GM12878 (cell line): ENCODE data around the gene ALKBH8. TPM values are rescaled to one million over a fixed set of nuclear protein-coding genes. Genes with fewer than 3 reads are reported as not detected.

Source experiments
- ATF3 ChIP-seq: IDR thresholded peaks from 2 replicates; pipeline ENCODE4 v1.6.1; 2011; ENCODE audit warnings: low read depth, mild to moderate bottlenecking, low read length, moderate library complexity, borderline replicate concordance; ENCODE audit errors: extremely low read depth
- ATF7 ChIP-seq: fragments of 450-650 bp; IDR thresholded peaks from 2 replicates; pipeline ENCODE4 v1.6.1; 2016; ENCODE audit warnings: low read depth, mild to moderate bottlenecking
- BACH1 ChIP-seq: fragments of 450-650 bp; IDR thresholded peaks from 2 replicates; pipeline ENCODE4 v1.6.1; 2017; ENCODE audit warnings: mild to moderate bottlenecking, borderline replicate concordance
- BCL11A ChIP-seq: IDR thresholded peaks from 2 replicates; pipeline ENCODE4 v1.6.1; 2011; ENCODE audit warnings: low read depth, low read length
- CBX3 ChIP-seq: fragments of 200-600 bp; sonication (generic); IDR thresholded peaks from 2 replicates; pipeline ENCODE4 v1.6.1; 2016; ENCODE audit warnings: low read depth, borderline replicate concordance
- CHD4 ChIP-seq: fragments of 200-600 bp; sonication (generic); IDR thresholded peaks from 2 replicates; pipeline ENCODE4 v1.6.1; 2016; ENCODE audit warnings: mild to moderate bottlenecking
- E2F4 ChIP-seq: IDR thresholded peaks from 2 replicates; pipeline ENCODE4 v1.6.1; 2012; ENCODE audit warnings: low read depth, low read length, improper control_type of control experiment
- EED ChIP-seq: sonication (generic); IDR thresholded peaks from 2 replicates; pipeline ENCODE4 v1.6.1; 2016; ENCODE audit warnings: antibody characterized with exemption, low read depth
- ELK1 ChIP-seq: IDR thresholded peaks from 2 replicates; pipeline ENCODE4 v1.6.1; 2012; ENCODE audit warnings: low read depth, low read length, improper control_type of control experiment
- HDAC2 ChIP-seq: fragments of 200-600 bp; sonication (generic); IDR thresholded peaks from 2 replicates; pipeline ENCODE4 v1.6.1; 2017
- HSF1 ChIP-seq: fragments of 150-350 bp; IDR thresholded peaks from 2 replicates; pipeline ENCODE4 v1.6.1; 2014; ENCODE audit warnings: mild to moderate bottlenecking, low read depth, low read length
- IKZF1 ChIP-seq: fragments of 450-650 bp; conservative IDR thresholded peaks from 2 replicates; pipeline ENCODE4 v1.6.1; 2017; ENCODE audit warnings: antibody characterized with exemption, mild to moderate bottlenecking
- MYC ChIP-seq: IDR thresholded peaks from 2 replicates; pipeline ENCODE4 v1.6.1; 2011; ENCODE audit warnings: mild to moderate bottlenecking, low read length, moderate library complexity, inconsistent platforms; ENCODE audit not compliant: insufficient read depth, insufficient replicate concordance, insufficient read length, severe bottlenecking
- NRF1 ChIP-seq: conservative IDR thresholded peaks from 2 replicates; pipeline ENCODE4 v1.6.1; 2011; ENCODE audit warnings: mild to moderate bottlenecking, low read depth, low read length, improper control_type of control experiment
- PML ChIP-seq: IDR thresholded peaks from 2 replicates; pipeline ENCODE4 v1.6.1; 2012; ENCODE audit warnings: low read length, inconsistent platforms
- RAD21 ChIP-seq: IDR thresholded peaks from 2 replicates; pipeline ENCODE4 v1.6.1; 2011; ENCODE audit warnings: mild to moderate bottlenecking, low read depth, low read length, moderate library complexity; ENCODE audit not compliant: insufficient read depth
- RUNX3 ChIP-seq: IDR thresholded peaks from 2 replicates; pipeline ENCODE4 v1.6.1; 2012; ENCODE audit warnings: low read length, inconsistent platforms
- TAF1 ChIP-seq: IDR thresholded peaks from 2 replicates; pipeline ENCODE4 v1.6.1; 2011; ENCODE audit warnings: mild to moderate bottlenecking, low read depth, low read length, borderline replicate concordance
- polyA plus RNA-seq, 11 experiments: library from polyadenylated mRNA; depleted of rRNA in 4 of 11; unstranded in 6 of 11; stranded (reverse) in 5 of 11; fragments of >200 nt; fragmentation: Nextera tagmentation in 4 of 11; fragmentation: Illumina TruSeq in 1 of 11; extraction: Ambion mirVana in 4 of 11; extraction: Trizol in 1 of 11; gene quantifications; 1 replicate in 1 of 11; 2 replicates in 10 of 11; pipeline versions ENCODE4 v1.2.1 to v1.2.3, GENCODE V29; 2011 to 2016; ENCODE audit warnings: inconsistent platforms in 2 of 11, missing spikeins in 2 of 11, low read depth in 1 of 11
- total RNA-seq, 4 experiments: library from RNA; depleted of rRNA in 3 of 4; stranded (reverse); fragments of >200 nt in 3 of 4; fragmentation: Illumina TruSeq in 1 of 4; extraction: Trizol in 1 of 4; gene quantifications; 2 replicates each; pipeline versions ENCODE4 v1.2.1 to v1.2.3, GENCODE V29; 2013 to 2021
- TF ChIP-seq, protein P1 (sequence below): IDR thresholded peaks from 2 replicates; pipeline ENCODE4 v1.6.1; 2012; ENCODE audit warnings: low read length, inconsistent platforms
- TF ChIP-seq, protein P2 (sequence below): IDR thresholded peaks from 2 replicates; pipeline ENCODE4 v1.6.1; 2012; ENCODE audit warnings: mild to moderate bottlenecking, low read depth, low read length
- TF ChIP-seq, protein P3 (sequence below): IDR thresholded peaks from 2 replicates; pipeline ENCODE4 v1.6.1; 2012; ENCODE audit warnings: low read depth, low read length, improper control_type of control experiment

The ALKBH8 gene
- total and polyA plus RNA-seq, 10 of the 15 experiments (the other 5 are each of a cell fraction or from before 2014, with no cell fraction given): 4.6 to 13.1 (median 9.5) TPM

- TF ChIP-seq, protein P1, sequence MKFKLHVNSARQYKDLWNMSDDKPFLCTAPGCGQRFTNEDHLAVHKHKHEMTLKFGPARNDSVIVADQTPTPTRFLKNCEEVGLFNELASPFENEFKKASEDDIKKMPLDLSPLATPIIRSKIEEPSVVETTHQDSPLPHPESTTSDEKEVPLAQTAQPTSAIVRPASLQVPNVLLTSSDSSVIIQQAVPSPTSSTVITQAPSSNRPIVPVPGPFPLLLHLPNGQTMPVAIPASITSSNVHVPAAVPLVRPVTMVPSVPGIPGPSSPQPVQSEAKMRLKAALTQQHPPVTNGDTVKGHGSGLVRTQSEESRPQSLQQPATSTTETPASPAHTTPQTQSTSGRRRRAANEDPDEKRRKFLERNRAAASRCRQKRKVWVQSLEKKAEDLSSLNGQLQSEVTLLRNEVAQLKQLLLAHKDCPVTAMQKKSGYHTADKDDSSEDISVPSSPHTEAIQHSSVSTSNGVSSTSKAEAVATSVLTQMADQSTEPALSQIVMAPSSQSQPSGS: 0 out of 2 replicates have a peak, but pooled peaks have one; percentile 24
- TF ChIP-seq EED: no peak
- no peak for TF ChIP-seq IKZF1
- TF ChIP-seq, protein P2, sequence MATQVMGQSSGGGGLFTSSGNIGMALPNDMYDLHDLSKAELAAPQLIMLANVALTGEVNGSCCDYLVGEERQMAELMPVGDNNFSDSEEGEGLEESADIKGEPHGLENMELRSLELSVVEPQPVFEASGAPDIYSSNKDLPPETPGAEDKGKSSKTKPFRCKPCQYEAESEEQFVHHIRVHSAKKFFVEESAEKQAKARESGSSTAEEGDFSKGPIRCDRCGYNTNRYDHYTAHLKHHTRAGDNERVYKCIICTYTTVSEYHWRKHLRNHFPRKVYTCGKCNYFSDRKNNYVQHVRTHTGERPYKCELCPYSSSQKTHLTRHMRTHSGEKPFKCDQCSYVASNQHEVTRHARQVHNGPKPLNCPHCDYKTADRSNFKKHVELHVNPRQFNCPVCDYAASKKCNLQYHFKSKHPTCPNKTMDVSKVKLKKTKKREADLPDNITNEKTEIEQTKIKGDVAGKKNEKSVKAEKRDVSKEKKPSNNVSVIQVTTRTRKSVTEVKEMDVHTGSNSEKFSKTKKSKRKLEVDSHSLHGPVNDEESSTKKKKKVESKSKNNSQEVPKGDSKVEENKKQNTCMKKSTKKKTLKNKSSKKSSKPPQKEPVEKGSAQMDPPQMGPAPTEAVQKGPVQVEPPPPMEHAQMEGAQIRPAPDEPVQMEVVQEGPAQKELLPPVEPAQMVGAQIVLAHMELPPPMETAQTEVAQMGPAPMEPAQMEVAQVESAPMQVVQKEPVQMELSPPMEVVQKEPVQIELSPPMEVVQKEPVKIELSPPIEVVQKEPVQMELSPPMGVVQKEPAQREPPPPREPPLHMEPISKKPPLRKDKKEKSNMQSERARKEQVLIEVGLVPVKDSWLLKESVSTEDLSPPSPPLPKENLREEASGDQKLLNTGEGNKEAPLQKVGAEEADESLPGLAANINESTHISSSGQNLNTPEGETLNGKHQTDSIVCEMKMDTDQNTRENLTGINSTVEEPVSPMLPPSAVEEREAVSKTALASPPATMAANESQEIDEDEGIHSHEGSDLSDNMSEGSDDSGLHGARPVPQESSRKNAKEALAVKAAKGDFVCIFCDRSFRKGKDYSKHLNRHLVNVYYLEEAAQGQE: no peak
- no peak for TF ChIP-seq MYC
- TF ChIP-seq ATF3: peak; percentile 93
- peak; percentile 81 for TF ChIP-seq E2F4
- TF ChIP-seq ATF7: peak; percentile 51
- TF ChIP-seq PML: peak; percentile 92; the same call in 1 of the 2 replicates
- TF ChIP-seq BACH1: no peak
- TF ChIP-seq, protein P3, sequence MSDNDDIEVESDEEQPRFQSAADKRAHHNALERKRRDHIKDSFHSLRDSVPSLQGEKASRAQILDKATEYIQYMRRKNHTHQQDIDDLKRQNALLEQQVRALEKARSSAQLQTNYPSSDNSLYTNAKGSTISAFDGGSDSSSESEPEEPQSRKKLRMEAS: no peak
- peak; percentile 88 for TF ChIP-seq ELK1
- TF ChIP-seq HDAC2: no peak; the same call in 1 of the 2 replicates
- TF ChIP-seq RAD21: no peak
- peak; percentile 99 for TF ChIP-seq TAF1
- no peak for TF ChIP-seq CHD4
- TF ChIP-seq HSF1: peak; percentile 78
- no peak for TF ChIP-seq BCL11A
- TF ChIP-seq CBX3: no peak
- TF ChIP-seq NRF1: no peak
- TF ChIP-seq RUNX3: peak; percentile 89
These were observed 107.8 kb downstream of the ALKBH8 start, which contains the start of gene CWF19L2 (continued) for GRCh38 chr11:107457558-107458271.
